ENCODE data around the gene AGPAT3.

Gene AGPAT3

GRCh38 chr21:43865540-43866259 is 677 bp downstream of the AGPAT3 start:
- peak; percentile 55 for DNase-seq

- DNase-seq, result peak; percentile 77
Observed at GRCh38 chr21:43866260-43866629, 1.2 kb downstream of the AGPAT3 start.

GRCh38 chr21:43866659-43867331 is 1.8 kb downstream of the AGPAT3 start:
- peak; percentile 78 for DNase-seq

- no peak for DNase-seq
Observed at GRCh38 chr21:43867332-43867703, 2.3 kb downstream of the AGPAT3 start.

GRCh38 chr21:43867948-43868347 is 2.9 kb downstream of the AGPAT3 start:
- no peak for DNase-seq

GRCh38 chr21:43868461-43868860 is 3.4 kb downstream of the AGPAT3 start:
- no peak for DNase-seq

GRCh38 chr21:43869486-43870325 is 4.7 kb downstream of the AGPAT3 start:
- no peak for DNase-seq

- DNase-seq, result no peak
Observed at GRCh38 chr21:43871487-43871886, 6.5 kb downstream of the AGPAT3 start.

GRCh38 chr21:43872531-43873197 is 7.6 kb downstream of the AGPAT3 start:
- no peak for DNase-seq

GRCh38 chr21:43873673-43874072 is 8.7 kb downstream of the AGPAT3 start:
- peak; percentile 62 for DNase-seq

- DNase-seq, result no peak
Observed at GRCh38 chr21:43874085-43874805, 9.2 kb downstream of the AGPAT3 start.

GRCh38 chr21:43876605-43877004 is 11.6 kb downstream of the AGPAT3 start:
- DNase-seq, result no peak

GRCh38 chr21:43877936-43878575 is 13.0 kb downstream of the AGPAT3 start:
- DNase-seq, result no peak

GRCh38 chr21:43879348-43880110 is 14.5 kb downstream of the AGPAT3 start:
- DNase-seq, result no peak

- DNase-seq, result no peak
Observed at GRCh38 chr21:43880111-43880985, 15.3 kb downstream of the AGPAT3 start.

- DNase-seq, result no peak
Observed at GRCh38 chr21:43881283-43881682, 16.3 kb downstream of the AGPAT3 start.

- DNase-seq, result no peak
Observed at GRCh38 chr21:43881935-43882334, 16.9 kb downstream of the AGPAT3 start.

GRCh38 chr21:43882952-43883545 is 18.0 kb downstream of the AGPAT3 start:
- no peak for DNase-seq

GRCh38 chr21:43884012-43884860 is 19.2 kb downstream of the AGPAT3 start:
- DNase-seq, result peak; percentile 36

Measured in activated CD4-positive, alpha-beta T cell treated with anti-CD3 and anti-CD28 coated beads, Interleukin-10, Interleukin-2, amounts not matched to agents 100 ng/mL and 50 ng/mL, durations not matched to agents 16 hours and 8 hours (primary cell).